Stimulated activated naive CD4-positive, alpha-beta T cell (primary cell): ENCODE data around the gene RPL13.
"Not testable (repeated sequence)": the region's sequence is repeated elsewhere in the genome, so short reads cannot be mapped to it uniquely, and the experiment has no call there.

ENCODE experiments used
- DNase-seq, 6 experiments: peaks; one replicate each; lab custom pipeline; 2025; lab: John Stamatoyannopoulos, UW

RPL13 gene

DNA sequence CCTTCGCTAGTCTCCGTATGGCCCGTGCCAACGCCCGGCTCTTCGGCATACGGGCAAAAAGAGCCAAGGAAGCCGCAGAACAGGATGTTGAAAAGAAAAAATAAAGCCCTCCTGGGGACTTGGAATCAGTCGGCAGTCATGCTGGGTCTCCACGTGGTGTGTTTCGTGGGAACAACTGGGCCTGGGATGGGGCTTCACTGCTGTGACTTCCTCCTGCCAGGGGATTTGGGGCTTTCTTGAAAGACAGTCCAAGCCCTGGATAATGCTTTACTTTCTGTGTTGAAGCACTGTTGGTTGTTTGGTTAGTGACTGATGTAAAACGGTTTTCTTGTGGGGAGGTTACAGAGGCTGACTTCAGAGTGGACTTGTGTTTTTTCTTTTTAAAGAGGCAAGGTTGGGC is 2.5 kb downstream of the RPL13 start:
- DNase-seq, result no peak

GRCh38 chr16:89563639-89564392 is 3.3 kb downstream of the RPL13 start:
- peak in 1 of 6 experiments; percentile 39 for DNase-seq

- peak in 1 of 6 experiments; percentile 39 for DNase-seq
These were observed 4.2 kb downstream of the RPL13 start for GRCh38 chr16:89564476-89565255.

DNA sequence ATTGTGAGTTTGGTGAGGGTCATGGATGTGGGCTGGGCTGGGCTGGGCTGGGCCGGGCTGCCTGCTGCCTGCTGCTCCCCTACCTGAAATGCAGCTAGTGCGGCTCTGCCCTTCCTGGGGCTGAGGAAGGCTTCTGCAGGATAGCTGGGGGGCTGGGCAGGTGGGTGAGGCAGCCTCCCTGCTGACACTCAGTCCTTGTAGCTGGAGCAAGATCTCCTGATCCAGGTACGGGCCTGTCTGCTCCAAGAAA is 4.7 kb downstream of the RPL13 start:
- DNase-seq, result no peak

DNA sequence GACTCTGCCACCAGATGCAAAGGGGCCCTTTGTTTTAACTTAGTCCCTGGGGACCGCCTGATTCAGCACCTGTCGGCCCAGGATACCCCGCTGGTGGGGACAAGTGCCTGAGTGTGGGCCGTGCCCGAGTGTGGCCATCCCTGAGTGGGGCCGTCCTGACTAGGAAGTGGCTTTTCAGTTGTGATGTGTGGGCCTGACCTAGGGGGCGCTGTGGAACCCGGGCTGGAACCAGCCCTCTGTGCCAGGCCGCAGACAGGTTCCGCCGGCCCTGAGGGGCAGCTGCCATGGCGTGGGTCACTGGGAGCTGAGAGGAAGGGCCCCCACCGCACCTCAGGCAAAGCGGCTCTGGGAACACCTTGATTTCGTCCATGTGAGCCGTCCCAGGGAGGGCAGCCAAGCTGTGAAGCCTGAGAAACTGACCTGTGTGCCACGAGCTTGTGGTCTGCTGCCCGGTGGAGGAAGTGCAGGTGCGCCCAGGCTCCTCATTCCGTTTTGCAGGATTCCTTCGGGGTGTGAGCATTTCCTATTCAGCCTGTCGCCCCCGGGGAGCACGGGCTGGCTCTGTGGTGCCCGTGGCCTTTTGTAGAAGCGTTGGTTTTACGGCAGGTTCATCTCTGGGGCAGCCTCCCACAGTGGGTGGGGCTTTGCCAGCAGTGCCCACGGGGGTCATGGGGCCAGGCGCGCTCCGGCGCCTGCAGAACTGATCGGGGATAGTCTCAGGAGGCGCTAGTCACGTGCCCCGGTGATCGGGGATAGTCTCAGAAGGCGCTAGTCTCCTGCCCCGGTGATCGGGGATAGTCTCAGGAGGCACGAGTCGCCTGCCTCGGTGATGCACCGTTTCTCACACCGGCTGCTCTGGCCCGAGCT is 5.3 kb downstream of the RPL13 start:
- DNase-seq, result peak in 4 of 6 experiments; percentile 26 to 29 (median 28)

- no peak for DNase-seq
These were observed 7.4 kb downstream of the RPL13 start for GRCh38 chr16:89567656-89568594.

- DNase-seq, result no peak
These were observed 9.2 kb downstream of the RPL13 start for GRCh38 chr16:89569506-89570341.

GRCh38 chr16:89570342-89570923 is 10.0 kb downstream of the RPL13 start:
- DNase-seq, result no peak

DNA sequence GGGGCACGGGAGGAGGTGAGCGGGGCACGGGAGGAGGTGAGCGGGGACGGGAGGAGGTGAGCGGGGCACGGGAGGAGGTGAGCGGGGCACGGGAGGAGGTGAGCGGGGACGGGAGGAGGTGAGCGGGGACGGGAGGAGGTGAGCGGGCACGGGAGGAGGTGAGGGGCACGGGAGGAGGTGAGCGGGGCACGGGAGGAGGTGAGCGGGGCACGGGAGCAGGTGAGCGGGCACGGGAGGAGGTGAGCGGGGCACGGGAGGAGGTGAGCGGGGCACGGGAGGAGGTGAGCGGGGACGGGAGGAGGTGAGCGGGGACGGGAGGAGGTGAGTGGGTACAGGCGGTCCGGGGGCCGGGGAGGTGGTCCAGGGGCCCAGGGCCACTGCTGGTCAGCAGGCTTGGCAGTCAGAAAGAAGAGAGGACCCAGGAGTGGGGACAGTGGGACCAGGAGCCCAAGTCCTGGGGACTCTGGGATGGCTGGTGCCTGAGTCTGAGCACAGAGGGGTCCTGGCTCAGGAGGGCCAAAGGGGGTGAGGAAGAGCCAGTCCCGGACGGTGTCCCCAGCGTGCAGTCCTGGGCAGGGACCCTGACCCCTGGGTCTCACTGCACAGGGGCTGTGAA is 10.6 kb downstream of the RPL13 start:
- not testable (repeated sequence) for DNase-seq

- no peak for DNase-seq
These were observed 11.2 kb downstream of the RPL13 start for GRCh38 chr16:89571636-89572035.

DNA sequence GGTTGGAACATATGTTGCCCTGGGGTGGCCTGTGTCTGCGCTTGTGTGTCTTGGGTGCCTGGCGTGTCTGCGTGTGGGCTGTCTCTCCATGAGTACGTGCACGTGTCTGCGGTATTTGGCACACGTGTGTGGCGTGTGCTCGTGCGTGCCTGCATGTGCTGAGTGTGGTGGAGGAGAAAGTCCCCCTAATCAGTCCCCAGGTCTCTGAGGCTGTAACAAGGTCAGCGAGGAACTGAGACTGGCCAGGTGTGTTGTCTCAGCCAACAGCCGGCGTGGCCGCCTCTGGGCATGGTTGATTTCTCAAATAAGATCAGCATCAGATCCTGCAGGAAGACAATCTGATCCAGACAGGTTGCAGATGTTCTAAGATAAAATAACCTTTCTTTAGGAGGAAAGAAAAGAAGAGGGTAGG is 11.6 kb downstream of the RPL13 start:
- DNase-seq, result peak in 1 of 6 experiments; percentile 19

GRCh38 chr16:89572485-89573205 is 12.2 kb downstream of the RPL13 start:
- no peak for DNase-seq

- DNase-seq, result no peak
These were observed 13.6 kb downstream of the RPL13 start for GRCh38 chr16:89573826-89574680.

DNA sequence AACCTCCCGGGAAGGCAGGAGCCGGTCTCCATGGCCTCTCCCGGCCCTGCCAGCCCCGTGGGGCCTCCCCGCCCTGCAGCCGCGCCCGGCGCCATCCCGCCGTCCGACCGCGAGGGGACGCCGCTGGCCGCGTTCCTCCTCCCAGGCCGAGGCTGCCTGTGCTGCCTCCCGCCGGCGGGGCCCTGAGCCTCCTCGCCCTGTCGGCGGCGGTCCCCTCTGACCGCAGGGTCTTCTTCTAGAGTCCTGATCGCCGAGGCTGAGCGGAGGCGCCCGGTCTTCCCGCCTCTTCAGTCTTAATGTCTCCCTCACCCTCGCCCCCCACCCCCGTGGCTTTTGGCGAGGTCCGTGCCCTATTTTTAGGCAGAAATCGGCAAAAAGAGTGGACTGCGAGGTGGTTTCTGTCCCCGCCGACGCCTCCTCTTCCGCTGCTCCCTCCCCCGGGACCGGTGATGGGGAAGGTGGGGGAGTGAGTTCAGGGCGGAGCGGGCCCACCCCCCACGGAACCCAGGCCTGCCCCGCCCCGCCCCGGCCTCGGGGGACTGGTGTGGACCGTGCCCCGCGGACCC is 14.3 kb downstream of the RPL13 start:
- peak in 3 of 6 experiments; percentile 14 to 27 (median 18) for DNase-seq

DNA sequence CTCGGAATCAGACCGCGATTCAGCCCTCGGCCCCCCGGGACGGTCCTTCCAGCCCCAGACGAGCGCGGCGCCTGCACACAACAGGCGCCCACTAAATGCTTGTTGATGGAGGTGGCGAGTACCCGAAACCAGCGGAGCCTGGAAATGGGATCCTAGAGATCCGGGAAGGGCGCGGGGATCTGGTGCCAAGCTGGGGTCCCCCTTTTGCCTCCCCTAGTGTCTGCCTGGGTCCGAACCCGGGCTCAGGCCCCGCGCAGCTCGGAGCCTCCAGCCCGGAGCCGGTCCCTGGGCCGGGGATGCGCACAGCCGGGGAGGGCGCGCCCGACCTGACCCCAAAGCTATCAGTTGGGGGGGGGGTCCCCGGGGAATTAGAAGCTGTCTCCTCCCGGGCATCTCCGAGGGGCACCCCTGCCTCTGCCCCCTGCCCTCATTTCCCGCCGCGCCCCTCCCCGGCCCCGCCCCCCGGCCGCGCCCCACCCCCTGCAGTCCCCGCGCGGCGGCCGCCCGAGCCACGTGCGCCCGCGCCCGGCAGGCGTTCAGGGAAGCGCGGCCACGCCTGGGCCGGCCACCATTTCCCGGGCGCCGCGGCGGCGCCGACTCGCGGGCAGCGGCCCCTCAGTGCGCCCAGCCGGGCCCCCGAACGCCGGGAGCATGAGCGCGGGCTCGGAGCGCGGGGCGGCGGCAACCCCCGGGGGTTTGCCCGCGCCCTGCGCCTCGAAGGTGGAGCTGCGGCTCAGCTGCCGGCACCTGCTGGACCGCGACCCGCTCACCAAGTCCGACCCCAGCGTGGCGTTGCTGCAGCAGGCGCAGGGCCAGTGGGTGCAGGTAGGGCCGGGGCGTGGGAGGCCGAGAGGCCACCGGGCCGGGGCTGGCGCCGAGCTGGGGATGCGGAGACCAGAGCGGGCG is 15.0 kb downstream of the RPL13 start, which contains the start of gene CPNE7:
TSS of gene CPNE7 (plus strand) at position 512 of the 906 bp plus-strand sequence. CDS start at position 652, 140 bp downstream.
- peak in 1 of 6 experiments; percentile 22 for DNase-seq
